Neuron (in vitro differentiated cells): ENCODE measurements around the gene MME.
"Not testable (repeated sequence)": the region's sequence is repeated elsewhere in the genome, so short reads cannot be mapped to it uniquely, and the experiment has no call there.

ENCODE experiments used
- H2AFZ ChIP-seq: one replicate; pipeline ENCODE4 v1.6.1; 2013; ENCODE audit warnings: low read depth, mild to moderate bottlenecking, inconsistent platforms, low read length, moderate library complexity
- H3K27me3 ChIP-seq: one replicate; pipeline ENCODE4 v1.6.1; 2013; ENCODE audit warnings: low read length; ENCODE audit not compliant: insufficient read depth
- H3K36me3 ChIP-seq: one replicate; pipeline ENCODE4 v1.6.1; 2013; ENCODE audit warnings: low read length; ENCODE audit not compliant: insufficient read depth
- H3K4me1 ChIP-seq: one replicate; pipeline ENCODE4 v1.6.1; 2013; ENCODE audit warnings: low read length; ENCODE audit not compliant: insufficient read depth
- H3K4me3 ChIP-seq: 2 replicates; pipeline ENCODE4 v1.5.1; 2013; ENCODE audit warnings: mild to moderate bottlenecking, low read length, moderate library complexity
- H3K9me3 ChIP-seq: one replicate; pipeline ENCODE4 v1.6.1; 2013; ENCODE audit warnings: low read length

Gene MME

GRCh38 chr3:155193868-155194267 is 113.7 kb downstream of the MME start:
- Histone ChIP-seq H3K27me3 (no peaks in the 10 kb centered on the region), H3K9me3 (no peaks in the 10 kb centered on the region), H3K4me1 (no peaks in the 10 kb centered on the region), H2AFZ (no peak overlapping the region), H3K4me3 (no peak overlapping the region), H3K36me3 (no peaks in the 10 kb centered on the region)

GRCh38 chr3:155194973-155195957 is 115.1 kb downstream of the MME start:
- Histone ChIP-seq H3K36me3 (no peaks in the 10 kb centered on the region), H3K4me1 (no peaks in the 10 kb centered on the region), H2AFZ (no peak overlapping the region), H3K27me3 (no peaks in the 10 kb centered on the region), H3K4me3 (no peak overlapping the region), H3K9me3 (no peaks in the 10 kb centered on the region)

DNA sequence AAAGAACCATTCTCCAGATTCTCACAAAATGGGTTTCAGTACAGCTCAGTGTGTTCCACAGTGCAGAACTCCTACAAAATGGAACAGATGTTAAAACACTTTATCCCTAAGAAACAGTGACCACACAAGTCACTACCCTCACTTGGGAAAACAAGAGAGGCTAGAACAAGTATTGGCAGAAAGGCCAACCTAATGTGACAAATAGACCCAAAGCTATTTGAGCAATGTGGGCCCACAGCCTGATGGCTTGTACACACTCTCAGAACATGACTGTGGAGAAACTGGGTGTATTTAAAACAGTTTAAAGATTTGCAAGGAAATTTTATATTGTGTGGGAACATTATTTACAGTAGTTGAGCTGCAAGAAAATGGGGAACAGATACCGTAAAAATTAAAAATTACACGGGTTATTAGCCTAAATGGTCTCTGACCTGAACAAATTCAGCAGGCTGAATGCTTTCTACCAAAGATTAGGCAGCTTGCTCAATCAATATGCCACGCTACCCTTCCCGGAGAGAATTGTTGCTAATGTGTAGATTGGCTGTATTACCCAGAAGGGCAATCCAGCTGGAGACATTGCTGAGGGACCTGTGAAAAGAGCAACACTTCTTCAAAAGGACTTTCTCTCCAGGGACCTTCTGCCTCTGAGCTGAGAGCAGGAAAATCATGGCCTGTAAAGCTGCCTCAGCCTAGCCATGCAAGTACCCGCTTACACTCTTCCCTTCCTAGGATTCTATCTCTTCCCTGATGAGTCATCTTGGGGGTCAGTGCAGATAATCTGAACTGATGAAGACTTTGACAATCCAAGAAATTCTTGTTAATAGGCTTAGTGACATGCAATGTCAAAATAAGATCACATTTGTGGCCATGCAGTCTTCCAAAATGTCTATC is 116.3 kb downstream of the MME start:
- no peaks in the 10 kb centered on the region for H3K36me3 ChIP-seq
- no peaks in the 10 kb centered on the region for H3K4me1 ChIP-seq
- no peak overlapping the region for H3K4me3 ChIP-seq
- H2AFZ ChIP-seq: no peak overlapping the region
- H3K27me3 ChIP-seq: no peaks in the 10 kb centered on the region
- no peaks in the 10 kb centered on the region for H3K9me3 ChIP-seq

DNA sequence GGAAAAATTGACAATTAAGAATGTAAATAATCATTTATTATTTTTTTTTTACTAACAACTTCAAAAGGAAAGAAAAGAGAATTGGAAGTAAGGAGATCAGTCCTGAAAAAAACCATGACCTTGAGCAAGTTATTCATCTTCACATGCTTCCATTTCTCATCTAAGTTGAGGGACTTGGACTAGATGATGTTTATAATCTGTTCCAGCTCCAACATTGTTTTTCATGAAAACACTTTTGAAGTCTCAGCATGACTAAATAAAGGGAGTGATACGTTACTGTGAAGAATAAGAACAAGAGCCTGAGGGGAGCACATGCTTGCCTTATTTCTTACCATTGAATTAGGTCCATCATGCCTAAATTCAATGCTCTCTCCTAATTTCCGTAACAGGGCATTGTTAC is 117.7 kb downstream of the MME start:
- Histone ChIP-seq H3K9me3 (no peaks in the 10 kb centered on the region), H2AFZ (no peak overlapping the region), H3K27me3 (no peaks in the 10 kb centered on the region), H3K4me1 (no peaks in the 10 kb centered on the region), H3K36me3 (no peaks in the 10 kb centered on the region), H3K4me3 (no peak overlapping the region)

DNA sequence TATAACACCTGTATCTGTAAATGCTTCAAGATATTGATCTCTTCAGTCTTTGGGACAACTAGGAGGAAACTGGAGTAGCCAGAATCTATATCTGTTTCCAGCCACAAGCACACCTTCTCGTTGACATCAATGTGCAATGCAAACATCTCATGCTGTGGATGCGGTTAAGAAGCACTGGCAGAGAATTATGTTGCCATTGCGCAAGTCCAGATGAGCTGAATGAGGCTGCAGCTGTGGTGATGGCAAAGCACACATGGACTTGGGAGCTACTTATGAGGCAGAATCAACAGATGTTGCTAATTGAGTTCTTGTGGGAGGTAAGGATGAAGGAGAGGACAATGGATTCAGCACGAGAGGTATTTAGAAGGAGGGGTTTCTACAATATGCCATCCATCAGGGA is 122.5 kb downstream of the MME start:
- H2AFZ ChIP-seq: no peak overlapping the region
- H3K4me1 ChIP-seq: no peaks in the 10 kb centered on the region
- H3K4me3 ChIP-seq: no peak overlapping the region
- H3K36me3 ChIP-seq: no peaks in the 10 kb centered on the region
- H3K9me3 ChIP-seq: no peaks in the 10 kb centered on the region
- no peaks in the 10 kb centered on the region for H3K27me3 ChIP-seq

DNA sequence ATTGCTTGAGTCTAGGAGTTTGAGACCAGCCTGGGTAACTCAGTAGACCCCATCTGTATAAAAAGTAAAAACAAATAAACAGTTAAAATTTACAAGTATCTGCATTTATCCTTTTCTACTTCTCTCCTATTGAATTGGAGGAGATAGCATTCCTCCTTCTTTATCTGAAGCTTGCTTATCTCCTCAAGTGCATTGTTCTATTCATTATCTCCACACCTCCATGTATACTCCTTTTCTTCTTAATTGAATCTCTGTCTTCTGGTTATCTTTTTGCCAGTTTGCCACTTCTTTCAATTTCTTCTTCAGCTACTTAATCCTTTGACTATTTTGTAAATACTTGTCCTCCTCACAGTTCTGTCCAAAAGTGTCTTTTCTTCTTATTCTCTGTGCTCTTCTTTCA is 124.7 kb downstream of the MME start:
- H3K4me3 ChIP-seq: no peak overlapping the region
- no peaks in the 10 kb centered on the region for H3K27me3 ChIP-seq
- no peaks in the 10 kb centered on the region for H3K9me3 ChIP-seq
- no peak overlapping the region for H2AFZ ChIP-seq
- no peaks in the 10 kb centered on the region for H3K36me3 ChIP-seq
- H3K4me1 ChIP-seq: no peaks in the 10 kb centered on the region

GRCh38 chr3:155208183-155208800 is 128.2 kb downstream of the MME start:
- H3K27me3 ChIP-seq: no peaks in the 10 kb centered on the region
- no peaks in the 10 kb centered on the region for H3K9me3 ChIP-seq
- no peak overlapping the region for H3K4me3 ChIP-seq

DNA sequence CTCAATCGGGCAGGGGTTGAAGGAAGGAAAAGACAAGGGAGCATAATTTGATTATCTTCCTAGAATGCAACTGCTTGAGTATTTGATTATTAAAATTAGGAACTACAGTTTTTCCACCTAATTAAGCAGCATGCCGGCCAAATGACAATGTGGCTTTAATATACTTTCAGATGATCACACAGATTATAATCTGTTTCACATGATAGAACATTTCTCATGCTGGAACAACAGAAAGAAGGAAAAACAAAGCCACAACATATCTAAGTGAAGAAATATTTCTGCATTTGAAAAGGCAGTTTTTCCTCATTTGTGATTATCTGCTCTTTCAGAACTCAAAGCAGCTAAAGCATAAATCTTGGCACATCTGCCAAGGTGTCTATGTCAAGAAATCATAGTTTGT is 130.6 kb downstream of the MME start:
- H3K9me3 ChIP-seq: no peaks in the 10 kb centered on the region
- no peaks in the 10 kb centered on the region for H3K4me1 ChIP-seq
- H3K27me3 ChIP-seq: no peaks in the 10 kb centered on the region
- no peak overlapping the region for H2AFZ ChIP-seq
- no peaks in the 10 kb centered on the region for H3K36me3 ChIP-seq
- no peak overlapping the region for H3K4me3 ChIP-seq

More at GRCh38 chr3:155208183-155208800, 128.2 kb downstream of the MME start:
- Histone ChIP-seq H2AFZ (no peak overlapping the region), H3K4me1 (no peaks in the 10 kb centered on the region), H3K36me3 (no peaks in the 10 kb centered on the region)

DNA sequence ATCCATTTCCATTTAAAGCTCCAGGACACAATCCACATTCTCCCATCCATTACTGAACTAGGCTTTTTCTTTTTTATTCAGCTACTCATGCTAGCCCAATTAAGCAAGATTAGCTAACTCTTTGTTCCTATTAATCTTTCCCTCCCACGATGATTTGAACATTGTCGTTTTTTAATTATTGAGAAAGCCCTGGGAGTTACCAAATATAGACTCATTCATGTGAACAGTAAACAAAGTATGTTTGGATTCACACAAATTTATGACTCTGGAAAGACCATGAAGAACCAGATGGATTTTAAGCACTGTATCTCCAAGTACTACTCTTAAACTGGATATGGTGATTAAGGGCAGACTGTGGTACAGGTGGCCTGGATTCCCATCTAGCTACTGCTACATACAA is 131.1 kb downstream of the MME start:
- Histone ChIP-seq H3K27me3 (no peaks in the 10 kb centered on the region), H2AFZ (no peak overlapping the region), H3K9me3 (no peaks in the 10 kb centered on the region), H3K4me3 (no peak overlapping the region), H3K4me1 (no peaks in the 10 kb centered on the region), H3K36me3 (no peaks in the 10 kb centered on the region)

- Histone ChIP-seq H3K27me3 (no peaks in the 10 kb centered on the region), H3K4me1 (no peaks in the 10 kb centered on the region), H2AFZ (no peak overlapping the region), H3K4me3 (no peak overlapping the region), H3K36me3 (no peaks in the 10 kb centered on the region), H3K9me3 (no peaks in the 10 kb centered on the region)
These were observed 131.8 kb downstream of the MME start for GRCh38 chr3:155211940-155212339.

GRCh38 chr3:155216007-155216406 is 135.9 kb downstream of the MME start:
- not testable (repeated sequence) for H3K36me3 ChIP-seq, H3K9me3 ChIP-seq, H2AFZ ChIP-seq, H3K4me3 ChIP-seq, H3K4me1 ChIP-seq, H3K27me3 ChIP-seq

GRCh38 chr3:155217591-155217990 is 137.5 kb downstream of the MME start:
- Histone ChIP-seq H3K9me3 (no peaks in the 10 kb centered on the region), H3K4me3 (no peak overlapping the region), H3K36me3 (no peaks in the 10 kb centered on the region), H3K4me1 (no peaks in the 10 kb centered on the region), H3K27me3 (no peaks in the 10 kb centered on the region), H2AFZ (no peak overlapping the region)

GRCh38 chr3:155218462-155218861 is 138.3 kb downstream of the MME start:
- Histone ChIP-seq H3K36me3 (no peaks in the 10 kb centered on the region), H3K9me3 (no peaks in the 10 kb centered on the region), H3K4me3 (no peak overlapping the region), H2AFZ (no peak overlapping the region), H3K4me1 (no peaks in the 10 kb centered on the region), H3K27me3 (no peaks in the 10 kb centered on the region)
